CD4-positive, CD25-positive, alpha-beta regulatory T cell (primary cell): ENCODE data around the gene ZNF44. TPM values are rescaled to one million over a fixed set of nuclear protein-coding genes. Genes with fewer than 3 reads are reported as not detected.

ENCODE experiments used
- ATAC-seq, 2 donors: fragments of 150-1000 bp; cut with Tn5 transposase; one replicate each; pipeline ENCODE4 v1.10.0; 2021; ENCODE audit warnings: low read depth in 2 of 2, moderate number of reproducible peaks in 2 of 2, moderate library complexity in 1 of 2
- DNase-seq, 3 donors: peaks; one replicate each; pipeline versions ENCODE4 v3.0.0 to v3.0.0-alpha.2; 2012 to 2022; ENCODE audit warnings: mixed read lengths in 1 of 3
- H3K27ac ChIP-seq: one replicate; pipeline ENCODE4 v1.7.0; 2013; ENCODE audit warnings: mild to moderate bottlenecking, low read length; ENCODE audit not compliant: insufficient read depth, poor library complexity, severe bottlenecking
- H3K27me3 ChIP-seq: one replicate; pipeline ENCODE4 v1.7.0; 2013; ENCODE audit warnings: low read length; ENCODE audit not compliant: control insufficient read depth, insufficient read depth
- H3K36me3 ChIP-seq: one replicate; pipeline ENCODE4 v1.7.0; 2013; ENCODE audit warnings: mild to moderate bottlenecking, low read length, moderate library complexity; ENCODE audit not compliant: control insufficient read depth, insufficient read depth
- H3K4me1 ChIP-seq: 2 replicates; pipeline ENCODE4 v1.7.0; 2013; ENCODE audit warnings: mild to moderate bottlenecking, low read length; ENCODE audit not compliant: insufficient read depth, control insufficient read depth, poor library complexity, severe bottlenecking
- H3K4me3 ChIP-seq: one replicate; pipeline ENCODE4 v1.7.0; 2013; ENCODE audit warnings: low read depth, mild to moderate bottlenecking, low read length, moderate library complexity
- H3K9me3 ChIP-seq, 2 experiments: 1 replicate in 1 of 2; 2 replicates in 1 of 2; pipeline ENCODE4 v1.7.0; 2013; ENCODE audit warnings: low read length in 2 of 2, mild to moderate bottlenecking in 1 of 2, moderate library complexity in 1 of 2; ENCODE audit not compliant: control insufficient read depth in 2 of 2
- H3K27ac Mint-ChIP-seq, 3 donors: one replicate each; pipeline ENCODE4 v1.8.0; 2020 to 2022; ENCODE audit warnings: mild to moderate bottlenecking in 3 of 3, mixed read lengths in 3 of 3, moderate library complexity in 2 of 3
- H3K27me3 Mint-ChIP-seq: one replicate; pipeline ENCODE4 v1.8.0; 2022; ENCODE audit warnings: mild to moderate bottlenecking, mixed read lengths
- H3K36me3 Mint-ChIP-seq: one replicate; pipeline ENCODE4 v1.8.0; 2020; ENCODE audit warnings: mixed read lengths
- H3K4me1 Mint-ChIP-seq, 4 donors: one replicate each; pipeline ENCODE4 v1.8.0; 2020 to 2022; ENCODE audit warnings: mixed read lengths in 4 of 4, mild to moderate bottlenecking in 1 of 4
- H3K4me3 Mint-ChIP-seq, 4 donors: one replicate each; pipeline ENCODE4 v1.8.0; 2020 to 2022; ENCODE audit warnings: mild to moderate bottlenecking in 4 of 4, mixed read lengths in 4 of 4, moderate library complexity in 3 of 4
- H3K9me3 Mint-ChIP-seq, 7 donors: one replicate each; pipeline ENCODE4 v1.8.0; 2020 to 2022; ENCODE audit warnings: mixed read lengths in 7 of 7, mild to moderate bottlenecking in 3 of 7, moderate library complexity in 2 of 7
- polyA plus RNA-seq, 4 donors: library from polyadenylated mRNA; unstranded; fragments of 300-500 nt; fragmentation: Illumina TruSeq; gene quantifications; one replicate each; pipeline ENCODE4 v1.2.3, GENCODE V29; 2021
- total RNA-seq: library from RNA; stranded (reverse); gene quantifications from one replicate; pipeline ENCODE4 v1.2.3, GENCODE V29; 2022

ZNF44 gene
- total and polyA plus RNA-seq, 5 donors from 2014 or later, result 22.5 to 27.0 (median 23.6) TPM

DNA sequence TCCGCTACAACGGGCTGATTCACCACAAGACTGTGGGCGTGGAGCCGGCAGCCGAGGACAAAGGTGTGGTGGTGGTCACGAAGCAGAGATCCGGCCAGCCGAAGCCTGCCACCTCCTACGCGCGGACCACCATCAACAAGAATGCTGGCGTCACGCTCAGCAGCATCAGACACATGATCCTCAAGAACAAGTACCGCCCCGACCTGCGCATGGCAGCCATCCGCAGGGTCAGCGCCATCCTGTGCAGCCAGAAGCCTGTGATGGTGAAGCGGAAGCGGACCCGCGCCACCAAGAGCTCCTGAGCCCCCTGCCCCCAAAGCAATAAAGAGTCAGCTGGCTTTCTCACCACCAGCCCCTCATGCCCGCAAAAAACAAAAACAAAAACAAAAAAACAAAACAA, 34.4 kb downstream of the ZNF44 start:
- Mint-ChIP-seq H3K9me3 (peaks cover 0 to 56% (median 10%) of the 10 kb centered on the region in 7 donors), H3K4me1 (peaks cover 0 to 9% (median 2%) of the 10 kb centered on the region in 4 donors), H3K27ac (peak overlapping the region in 1 of 3 donors; percentile 43), H3K27me3 (no peaks in the 10 kb centered on the region), H3K36me3 (peaks cover 5% of the 10 kb centered on the region), H3K4me3 (no peak overlapping the region)
- no peak overlapping the region for H3K27ac ChIP-seq
- H3K27me3 ChIP-seq, result no peaks in the 10 kb centered on the region
- H3K4me1 ChIP-seq, result no peaks in the 10 kb centered on the region
- no peak overlapping the region for H3K4me3 ChIP-seq
- peaks cover 49 to 86% of the 10 kb centered on the region in 2 experiments for H3K9me3 ChIP-seq
- DNase-seq (no peak), ATAC-seq (no peak)
- no peaks in the 10 kb centered on the region for H3K36me3 ChIP-seq

DNA sequence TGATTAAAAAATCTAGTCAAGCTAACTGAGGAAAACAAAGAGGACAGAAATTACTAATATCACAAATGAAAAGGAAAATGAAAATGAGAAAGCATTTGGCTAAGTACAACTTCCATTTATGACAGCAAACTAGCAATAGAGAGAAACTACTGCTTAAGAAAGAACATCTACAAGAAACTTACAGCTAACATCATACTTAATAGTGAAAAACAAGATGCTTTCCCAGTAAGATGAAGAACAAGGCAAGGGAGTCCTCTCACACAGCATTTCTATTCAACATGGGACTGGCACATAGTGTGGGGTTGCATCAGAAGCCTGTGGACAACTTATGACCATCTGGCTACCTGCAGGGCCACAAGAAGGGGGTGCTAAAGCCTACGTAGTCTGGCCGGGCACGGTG, 39.3 kb downstream of the ZNF44 start:
- DNase-seq (no peak), ATAC-seq (no peak)
- H3K27me3 Mint-ChIP-seq, result no peaks in the 10 kb centered on the region
- H3K4me1 ChIP-seq, result no peaks in the 10 kb centered on the region
- no peak overlapping the region for H3K27ac ChIP-seq
- no peak overlapping the region for H3K4me3 ChIP-seq
- H3K27ac Mint-ChIP-seq, result no peak overlapping the region
- H3K9me3 ChIP-seq, result peaks cover 43 to 81% of the 10 kb centered on the region in 2 experiments
- H3K9me3 Mint-ChIP-seq, result peaks cover 0 to 59% (median 12%) of the 10 kb centered on the region in 7 donors
- H3K4me1 Mint-ChIP-seq, result peaks cover 0 to 3% (median 0%) of the 10 kb centered on the region in 4 donors
- H3K36me3 Mint-ChIP-seq, result peaks cover 8% of the 10 kb centered on the region
- H3K36me3 ChIP-seq, result no peaks in the 10 kb centered on the region
- no peaks in the 10 kb centered on the region for H3K27me3 ChIP-seq
- H3K4me3 Mint-ChIP-seq, result no peak overlapping the region

DNA sequence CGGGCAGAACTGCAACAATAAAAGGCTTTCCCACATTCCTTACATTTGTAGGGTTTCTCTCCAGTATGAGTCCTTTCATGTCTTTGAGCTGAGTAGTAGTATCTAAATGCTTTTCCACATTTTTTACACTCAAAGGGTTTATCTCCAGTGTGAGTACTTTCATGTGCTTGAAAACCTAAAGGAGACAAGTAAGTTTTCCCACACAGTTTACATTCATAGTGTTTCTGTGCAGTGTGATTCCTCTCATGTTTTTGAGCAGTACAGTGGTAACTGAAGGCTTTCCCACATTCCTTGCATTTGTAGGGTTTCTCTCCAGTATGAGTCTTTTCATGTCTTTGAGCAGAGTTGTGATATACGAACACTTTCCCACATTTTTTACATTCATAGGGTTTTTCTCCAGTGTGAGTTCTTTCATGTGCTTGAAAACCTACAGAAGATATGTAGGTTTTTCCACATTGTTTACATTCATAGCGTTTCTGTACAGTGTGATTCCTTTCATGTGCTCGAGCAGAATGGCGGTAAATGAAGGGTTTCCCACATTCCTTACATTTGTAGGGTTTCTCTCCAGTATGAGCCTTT, 47.0 kb downstream of the ZNF44 start:
- Mint-ChIP-seq H3K36me3 (peaks cover 49% of the 10 kb centered on the region), H3K9me3 (peaks cover 2 to 82% (median 24%) of the 10 kb centered on the region in 7 donors), H3K27ac (no peak overlapping the region), H3K4me3 (no peak overlapping the region), H3K4me1 (no peaks in the 10 kb centered on the region), H3K27me3 (no peaks in the 10 kb centered on the region)
- peaks cover 25% of the 10 kb centered on the region for H3K36me3 ChIP-seq
- DNase-seq (no peak), ATAC-seq (no peak)
- no peak overlapping the region for H3K4me3 ChIP-seq
- H3K4me1 ChIP-seq, result no peaks in the 10 kb centered on the region
- no peaks in the 10 kb centered on the region for H3K27me3 ChIP-seq
- H3K9me3 ChIP-seq, result peaks cover 78 to 95% of the 10 kb centered on the region in 2 experiments
- H3K27ac ChIP-seq, result no peak overlapping the region

DNA sequence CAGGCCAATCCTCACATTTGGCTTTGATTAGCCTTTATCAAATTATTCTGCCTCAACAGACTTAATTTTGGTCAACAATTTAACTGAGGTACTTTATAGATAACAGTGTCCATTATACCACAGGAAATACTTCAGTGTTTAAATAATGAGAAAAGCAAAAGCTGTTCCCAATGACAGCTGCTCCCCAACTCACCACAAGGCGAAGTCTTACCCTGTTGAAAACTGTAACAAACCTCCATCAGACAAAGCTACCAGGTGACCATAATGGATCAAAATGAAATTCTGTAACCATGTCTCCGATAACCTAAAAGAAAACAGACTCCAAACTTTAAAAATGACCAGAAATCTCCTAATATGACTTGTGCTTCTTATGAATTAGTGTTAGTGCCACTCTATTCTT, 50.3 kb downstream of the ZNF44 start:
- Mint-ChIP-seq H3K4me3 (no peak overlapping the region), H3K27me3 (no peaks in the 10 kb centered on the region), H3K4me1 (no peaks in the 10 kb centered on the region), H3K36me3 (peaks cover 49% of the 10 kb centered on the region), H3K27ac (no peak overlapping the region), H3K9me3 (peaks cover 5 to 64% (median 26%) of the 10 kb centered on the region in 7 donors)
- Histone ChIP-seq H3K36me3 (peaks cover 19% of the 10 kb centered on the region), H3K4me1 (no peaks in the 10 kb centered on the region), H3K4me3 (no peak overlapping the region), H3K9me3 (peaks cover 70 to 81% of the 10 kb centered on the region in 2 experiments), H3K27ac (no peak overlapping the region), H3K27me3 (no peaks in the 10 kb centered on the region)
- DNase-seq (no peak), ATAC-seq (no peak)

DNA sequence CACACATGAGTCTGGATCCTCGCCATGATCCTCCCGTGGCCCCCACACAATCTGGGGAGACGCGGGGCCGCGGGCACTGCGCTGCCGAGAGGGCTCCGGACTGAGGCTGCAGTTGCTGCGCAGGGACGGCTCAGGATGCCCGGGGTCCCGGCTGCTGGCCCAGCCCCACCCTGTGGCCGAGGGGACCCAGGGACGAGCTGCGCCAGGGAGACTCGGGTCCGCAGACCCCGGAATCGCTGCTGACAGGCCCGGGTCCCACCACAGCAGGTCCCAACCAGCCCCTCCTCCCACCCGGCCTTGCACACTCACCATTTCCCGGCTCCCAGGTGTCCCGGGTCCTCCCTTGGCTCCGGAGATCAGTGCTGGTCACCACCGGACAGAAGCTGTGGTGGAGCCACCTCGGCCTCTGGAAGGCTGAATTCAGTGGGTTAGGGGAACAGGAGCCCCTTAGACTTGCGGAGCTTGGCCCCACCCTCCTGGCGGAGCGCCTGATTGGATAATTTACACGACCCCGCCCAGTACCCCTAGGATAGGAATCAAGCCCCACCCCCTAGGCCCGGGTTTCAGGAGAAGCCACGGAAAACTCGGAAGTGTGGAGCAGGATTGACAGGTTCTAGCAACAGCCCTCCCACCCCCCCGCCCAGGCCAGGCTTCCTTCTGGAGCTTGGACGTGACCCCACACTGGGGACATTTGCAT, 57.4 kb downstream of the ZNF44 start:
- no peak overlapping the region for H3K27ac Mint-ChIP-seq
- H3K4me1 ChIP-seq, result no peaks in the 10 kb centered on the region
- ATAC-seq (no peak), DNase-seq (no peak)
- no peaks in the 10 kb centered on the region for H3K4me1 Mint-ChIP-seq
- no peaks in the 10 kb centered on the region for H3K27me3 Mint-ChIP-seq
- H3K27me3 ChIP-seq, result no peaks in the 10 kb centered on the region
- H3K4me3 ChIP-seq, result no peak overlapping the region
- H3K9me3 ChIP-seq, result peaks cover 30 to 35% of the 10 kb centered on the region in 2 experiments
- H3K4me3 Mint-ChIP-seq, result no peak overlapping the region
- peaks cover 23% of the 10 kb centered on the region for H3K36me3 Mint-ChIP-seq
- no peak overlapping the region for H3K27ac ChIP-seq
- no peaks in the 10 kb centered on the region for H3K36me3 ChIP-seq
- H3K9me3 Mint-ChIP-seq, result peaks cover 3 to 31% (median 11%) of the 10 kb centered on the region in 7 donors

DNA sequence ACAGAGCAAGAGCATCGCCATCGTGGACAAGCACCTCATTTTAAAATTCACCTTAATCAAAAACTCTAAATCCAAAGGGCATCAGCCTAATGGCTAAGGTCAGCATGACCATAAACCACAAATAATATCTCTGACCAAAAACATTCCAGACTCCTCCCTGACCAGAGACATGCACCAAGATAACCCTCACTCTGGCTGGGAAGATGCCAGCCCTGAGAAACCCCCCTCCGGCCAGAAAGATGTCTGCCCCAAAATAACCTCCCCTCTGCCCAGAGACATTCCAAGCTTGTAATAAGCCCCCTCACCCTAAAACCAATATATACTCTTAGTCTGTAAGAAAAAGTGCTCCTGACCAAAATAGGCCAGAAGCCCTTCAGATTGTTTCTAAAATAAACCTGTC, 61.7 kb downstream of the ZNF44 start:
- no peaks in the 10 kb centered on the region for H3K27me3 Mint-ChIP-seq
- ATAC-seq (no peak), DNase-seq (no peak)
- no peak overlapping the region for H3K27ac ChIP-seq
- peaks cover 0 to 4% (median 1%) of the 10 kb centered on the region in 4 donors for H3K4me1 Mint-ChIP-seq
- H3K36me3 ChIP-seq, result no peaks in the 10 kb centered on the region
- H3K4me1 ChIP-seq, result no peaks in the 10 kb centered on the region
- H3K27me3 ChIP-seq, result no peaks in the 10 kb centered on the region
- no peak overlapping the region for H3K27ac Mint-ChIP-seq
- peaks cover 16 to 24% of the 10 kb centered on the region in 2 experiments for H3K9me3 ChIP-seq
- H3K4me3 Mint-ChIP-seq, result no peak overlapping the region
- no peak overlapping the region for H3K4me3 ChIP-seq
- peaks cover 37% of the 10 kb centered on the region for H3K36me3 Mint-ChIP-seq
- peaks cover 0 to 28% (median 5%) of the 10 kb centered on the region in 7 donors for H3K9me3 Mint-ChIP-seq

DNA sequence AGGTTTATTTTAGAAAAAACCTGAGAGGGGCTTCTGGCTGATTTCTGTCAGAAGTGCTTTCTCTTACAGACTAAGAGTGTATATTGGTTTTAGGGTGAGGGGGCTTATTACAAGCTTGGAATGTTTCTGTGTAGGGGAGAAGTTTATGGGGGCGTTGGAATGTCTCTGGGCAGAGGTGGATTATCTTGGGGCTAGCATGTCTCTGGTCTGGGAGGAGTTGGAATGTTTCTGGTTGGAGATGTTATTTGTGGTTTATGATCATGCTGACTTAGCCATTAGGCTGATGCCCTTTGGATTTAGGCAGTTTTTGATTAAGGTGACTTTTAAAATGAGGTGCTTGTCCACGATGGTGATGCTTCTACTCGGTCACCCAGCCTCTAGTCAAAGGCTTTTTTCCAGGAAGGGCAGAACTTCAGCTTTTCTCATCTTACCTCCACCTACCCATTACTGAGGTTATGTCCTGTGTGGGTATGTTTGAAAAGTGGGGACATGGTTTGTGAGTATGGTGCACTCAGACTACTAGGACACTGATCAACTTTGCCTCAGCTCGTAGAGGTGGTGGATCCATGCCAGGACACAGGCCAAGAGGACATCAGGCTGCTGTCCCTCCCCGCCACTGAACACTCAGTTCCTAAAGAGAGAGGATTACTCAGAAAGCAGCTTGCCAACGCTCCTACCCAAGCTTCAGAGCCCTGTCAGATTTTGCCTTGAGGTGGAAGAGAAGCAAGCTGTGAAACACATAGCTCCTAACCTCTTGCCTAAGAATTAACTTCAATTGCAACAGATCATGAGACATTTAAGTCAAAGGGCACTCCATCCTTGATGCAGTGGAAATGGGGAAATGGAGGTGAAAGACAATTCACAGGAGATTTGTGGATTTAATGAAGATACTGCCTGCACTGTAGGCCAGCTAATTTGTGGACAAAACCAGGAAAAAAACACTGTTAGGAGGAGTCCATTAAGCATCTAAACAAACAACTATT, 63.6 kb downstream of the ZNF44 start:
- H3K4me1 ChIP-seq, result no peaks in the 10 kb centered on the region
- H3K36me3 Mint-ChIP-seq, result peaks cover 37% of the 10 kb centered on the region
- H3K4me3 Mint-ChIP-seq, result no peak overlapping the region
- no peak for ATAC-seq
- DNase-seq, result no peak
- no peak overlapping the region for H3K27ac Mint-ChIP-seq
- H3K9me3 ChIP-seq, result peaks cover 12 to 18% of the 10 kb centered on the region in 2 experiments
- no peaks in the 10 kb centered on the region for H3K36me3 ChIP-seq
- no peaks in the 10 kb centered on the region for H3K27me3 ChIP-seq
- no peaks in the 10 kb centered on the region for H3K27me3 Mint-ChIP-seq
- peaks cover 0 to 4% (median 1%) of the 10 kb centered on the region in 4 donors for H3K4me1 Mint-ChIP-seq
- no peak overlapping the region for H3K27ac ChIP-seq
- H3K9me3 Mint-ChIP-seq, result peaks cover 0 to 26% (median 5%) of the 10 kb centered on the region in 7 donors
- no peak overlapping the region for H3K4me3 ChIP-seq
